Stomach (tissue), 4 donors: ENCODE data around the gene CYTH1.
A peak's percentile ranks its signal among the peaks of the same experiment; 100 is the strongest.

Experiments
- CTCF ChIP-seq, 7 experiments: fragments of 450-650 bp in 4 of 7; fragments of 200-600 bp in 3 of 7; sonication (generic) in 3 of 7; IDR thresholded peaks; one replicate each; pipeline ENCODE4 v1.5.1; 2016 to 2019; ENCODE audit warnings: antibody characterized with exemption in 7 of 7, control low read depth in 2 of 7, mild to moderate bottlenecking in 1 of 7
- POLR2A ChIP-seq, 4 donors: fragments of 450-650 bp; IDR thresholded peaks; one replicate each; pipeline ENCODE4 v1.6.1; 2016; ENCODE audit warnings: antibody characterized with exemption in 4 of 4, control low read depth in 2 of 4, mild to moderate bottlenecking in 1 of 4, moderate library complexity in 1 of 4
- POLR2AphosphoS5 ChIP-seq, 3 donors: sonication (generic); formaldehyde crosslinking; IDR thresholded peaks; one replicate each; pipeline ENCODE4 v1.6.1; 2016; ENCODE audit warnings: antibody characterized with exemption in 3 of 3

GRCh38 chr17:78708510-78708973 is 73.5 kb downstream of the CYTH1 start:
- peak in 5 of 7 experiments; percentile 61 to 73 (median 68) for TF ChIP-seq CTCF (IDR thresholded peaks at IDR 0.05)
- peak in 2 of 3 donors; percentile 10 to 69 for TF ChIP-seq POLR2AphosphoS5 (IDR thresholded peaks at IDR 0.05)
- TF ChIP-seq POLR2A (IDR thresholded peaks at IDR 0.05): no peak
